Neural cell (in vitro differentiated cells): ENCODE data around the gene HMCES.
"Not testable (repeated sequence)": the region's sequence is repeated elsewhere in the genome, so short reads cannot be mapped to it uniquely, and the experiment has no call there.

Experiments
- MXI1 ChIP-seq: fragments of 450-650 bp; conservative IDR thresholded peaks from 2 replicates; pipeline ENCODE4 v1.6.1; 2014; ENCODE audit warnings: antibody characterized with exemption, mild to moderate bottlenecking; ENCODE audit not compliant: poor library complexity, severe bottlenecking
- POLR2AphosphoS5 ChIP-seq: IDR thresholded peaks from 2 replicates; pipeline ENCODE4 v1.6.1; 2012
- SMC3 ChIP-seq: fragments of 450-650 bp; conservative IDR thresholded peaks from 2 replicates; pipeline ENCODE4 v1.6.1; 2014; ENCODE audit warnings: antibody characterized with exemption, mild to moderate bottlenecking, moderate library complexity; ENCODE audit not compliant: poor library complexity
- TAF1 ChIP-seq: IDR thresholded peaks from 2 replicates; pipeline ENCODE4 v1.6.1; 2012; ENCODE audit warnings: low read depth
- TF ChIP-seq, protein P1 (sequence below): fragments of 450-650 bp; IDR thresholded peaks from 2 replicates; pipeline ENCODE4 v1.5.1; 2014; ENCODE audit warnings: antibody characterized with exemption, mild to moderate bottlenecking, moderate library complexity; ENCODE audit not compliant: poor library complexity, severe bottlenecking
- TF ChIP-seq, protein P2 (sequence below): IDR thresholded peaks from 2 replicates; pipeline ENCODE4 v1.6.1; 2012; ENCODE audit warnings: borderline replicate concordance

DNA sequence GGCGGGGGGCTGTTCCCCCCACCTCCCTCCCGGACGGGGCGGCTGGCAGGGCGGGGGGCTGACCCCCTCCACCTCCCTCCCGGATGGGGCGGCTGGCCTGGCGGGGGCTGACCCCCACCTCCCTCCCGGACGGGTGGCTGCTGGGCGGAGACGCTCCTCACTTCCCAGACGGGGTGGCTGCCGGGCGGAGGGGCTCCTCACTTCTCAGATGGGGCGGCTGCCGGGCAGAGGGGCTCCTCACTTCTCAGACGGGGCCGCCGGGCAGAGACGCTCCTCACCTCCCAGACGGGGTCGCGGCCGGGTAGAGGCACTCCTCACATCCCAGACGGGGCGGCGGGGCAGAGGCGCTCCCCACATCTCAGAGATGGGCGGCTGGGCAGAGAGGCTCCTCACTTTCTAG is 61.2 kb downstream of the HMCES start:
- TF ChIP-seq TAF1, MXI1, POLR2AphosphoS5, SMC3: not testable (repeated sequence)
- TF ChIP-seq, protein P1, sequence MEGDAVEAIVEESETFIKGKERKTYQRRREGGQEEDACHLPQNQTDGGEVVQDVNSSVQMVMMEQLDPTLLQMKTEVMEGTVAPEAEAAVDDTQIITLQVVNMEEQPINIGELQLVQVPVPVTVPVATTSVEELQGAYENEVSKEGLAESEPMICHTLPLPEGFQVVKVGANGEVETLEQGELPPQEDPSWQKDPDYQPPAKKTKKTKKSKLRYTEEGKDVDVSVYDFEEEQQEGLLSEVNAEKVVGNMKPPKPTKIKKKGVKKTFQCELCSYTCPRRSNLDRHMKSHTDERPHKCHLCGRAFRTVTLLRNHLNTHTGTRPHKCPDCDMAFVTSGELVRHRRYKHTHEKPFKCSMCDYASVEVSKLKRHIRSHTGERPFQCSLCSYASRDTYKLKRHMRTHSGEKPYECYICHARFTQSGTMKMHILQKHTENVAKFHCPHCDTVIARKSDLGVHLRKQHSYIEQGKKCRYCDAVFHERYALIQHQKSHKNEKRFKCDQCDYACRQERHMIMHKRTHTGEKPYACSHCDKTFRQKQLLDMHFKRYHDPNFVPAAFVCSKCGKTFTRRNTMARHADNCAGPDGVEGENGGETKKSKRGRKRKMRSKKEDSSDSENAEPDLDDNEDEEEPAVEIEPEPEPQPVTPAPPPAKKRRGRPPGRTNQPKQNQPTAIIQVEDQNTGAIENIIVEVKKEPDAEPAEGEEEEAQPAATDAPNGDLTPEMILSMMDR = not testable (repeated sequence)
- TF ChIP-seq, protein P2, sequence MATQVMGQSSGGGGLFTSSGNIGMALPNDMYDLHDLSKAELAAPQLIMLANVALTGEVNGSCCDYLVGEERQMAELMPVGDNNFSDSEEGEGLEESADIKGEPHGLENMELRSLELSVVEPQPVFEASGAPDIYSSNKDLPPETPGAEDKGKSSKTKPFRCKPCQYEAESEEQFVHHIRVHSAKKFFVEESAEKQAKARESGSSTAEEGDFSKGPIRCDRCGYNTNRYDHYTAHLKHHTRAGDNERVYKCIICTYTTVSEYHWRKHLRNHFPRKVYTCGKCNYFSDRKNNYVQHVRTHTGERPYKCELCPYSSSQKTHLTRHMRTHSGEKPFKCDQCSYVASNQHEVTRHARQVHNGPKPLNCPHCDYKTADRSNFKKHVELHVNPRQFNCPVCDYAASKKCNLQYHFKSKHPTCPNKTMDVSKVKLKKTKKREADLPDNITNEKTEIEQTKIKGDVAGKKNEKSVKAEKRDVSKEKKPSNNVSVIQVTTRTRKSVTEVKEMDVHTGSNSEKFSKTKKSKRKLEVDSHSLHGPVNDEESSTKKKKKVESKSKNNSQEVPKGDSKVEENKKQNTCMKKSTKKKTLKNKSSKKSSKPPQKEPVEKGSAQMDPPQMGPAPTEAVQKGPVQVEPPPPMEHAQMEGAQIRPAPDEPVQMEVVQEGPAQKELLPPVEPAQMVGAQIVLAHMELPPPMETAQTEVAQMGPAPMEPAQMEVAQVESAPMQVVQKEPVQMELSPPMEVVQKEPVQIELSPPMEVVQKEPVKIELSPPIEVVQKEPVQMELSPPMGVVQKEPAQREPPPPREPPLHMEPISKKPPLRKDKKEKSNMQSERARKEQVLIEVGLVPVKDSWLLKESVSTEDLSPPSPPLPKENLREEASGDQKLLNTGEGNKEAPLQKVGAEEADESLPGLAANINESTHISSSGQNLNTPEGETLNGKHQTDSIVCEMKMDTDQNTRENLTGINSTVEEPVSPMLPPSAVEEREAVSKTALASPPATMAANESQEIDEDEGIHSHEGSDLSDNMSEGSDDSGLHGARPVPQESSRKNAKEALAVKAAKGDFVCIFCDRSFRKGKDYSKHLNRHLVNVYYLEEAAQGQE = not testable (repeated sequence)
